ENCODE data around the gene REC114.
"Not testable (repeated sequence)": the region's sequence is repeated elsewhere in the genome, so short reads cannot be mapped to it uniquely, and the experiment has no call there.

REC114 gene

DNA sequence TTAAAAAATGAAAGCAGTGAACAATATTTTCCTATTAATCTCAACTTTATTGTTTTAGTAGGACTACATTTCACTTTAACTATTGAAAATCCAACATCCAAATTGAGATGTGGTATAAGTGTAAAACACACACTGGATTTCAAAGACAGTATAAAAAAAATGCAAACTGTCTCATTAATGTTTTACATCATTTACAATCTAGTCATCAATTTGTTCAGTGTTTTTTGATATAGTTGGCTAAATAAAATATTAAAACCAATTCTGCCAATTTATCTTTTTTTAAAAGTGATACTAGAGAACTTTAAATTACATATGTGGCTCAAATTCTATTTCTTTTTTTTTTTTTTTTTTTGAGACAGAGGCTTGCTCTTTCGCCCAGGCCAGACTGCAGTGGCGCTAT lies 95.2 kb downstream of the REC114 start:
- DNase-seq, result no peak

- no peak for DNase-seq
Observed at GRCh38 chr15:73538563-73539211, 95.7 kb downstream of the REC114 start.

DNA sequence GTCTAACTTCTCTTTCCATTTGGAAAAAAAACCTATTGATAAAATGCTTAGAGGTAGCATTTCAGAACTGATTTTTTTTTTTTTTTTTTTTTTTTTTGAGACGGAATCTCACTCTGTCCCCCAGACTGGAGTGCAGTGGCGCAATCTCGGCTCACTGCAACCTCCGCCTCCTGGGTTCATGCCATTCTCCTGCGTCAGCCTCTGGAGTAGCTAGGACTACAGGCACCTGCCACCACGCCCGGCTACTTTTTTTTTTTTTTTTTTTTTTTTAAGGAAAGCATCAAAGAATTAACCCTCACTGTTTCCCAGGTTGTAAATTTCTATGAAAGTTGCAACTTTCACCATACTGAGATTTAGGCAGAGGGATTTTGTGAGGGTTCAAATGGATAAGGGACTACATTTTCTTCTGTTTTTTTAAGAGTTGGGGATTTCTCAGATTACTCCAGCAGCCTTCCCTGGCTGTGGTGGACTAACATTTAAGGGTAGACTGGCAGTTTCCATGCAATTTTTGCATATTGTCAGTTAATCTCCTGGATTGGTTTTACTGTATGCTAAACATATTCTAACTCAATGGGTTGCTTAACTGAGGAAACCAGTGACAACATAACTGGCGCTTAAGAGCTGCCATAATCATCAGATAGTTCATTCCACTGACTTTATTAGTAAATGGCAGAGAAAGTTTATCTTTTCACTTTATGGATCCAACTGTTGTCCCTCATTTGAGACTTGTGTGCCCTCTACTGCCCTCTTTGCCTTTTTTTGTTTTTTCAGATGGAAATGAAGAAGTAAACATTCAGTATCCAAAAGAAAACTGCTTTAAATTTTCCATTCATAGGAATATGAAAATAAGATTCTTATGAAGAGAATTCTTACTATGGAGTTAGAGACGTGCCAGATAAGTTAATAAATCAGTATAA lies 96.5 kb downstream of the REC114 start:
- DNase-seq, result no peak

DNA sequence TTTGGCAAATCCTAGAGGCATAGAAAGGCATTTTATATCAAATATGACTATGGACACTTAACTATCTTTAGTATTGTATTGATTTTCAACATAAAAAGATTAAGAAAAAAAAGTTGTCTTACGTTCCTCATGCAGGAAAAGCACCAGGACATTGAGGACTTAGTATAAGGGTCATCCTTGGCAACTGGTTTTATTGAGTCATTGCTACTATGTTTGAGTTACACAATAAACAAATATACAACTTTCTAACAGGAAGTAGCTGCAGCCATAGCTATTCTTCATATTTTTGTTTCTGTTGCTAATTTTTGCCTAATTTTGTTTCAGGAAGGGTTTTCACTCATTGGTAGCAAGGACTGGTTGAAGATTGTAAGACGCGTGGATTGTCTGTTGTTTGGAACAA lies 97.2 kb downstream of the REC114 start:
- DNase-seq, result no peak

DNA sequence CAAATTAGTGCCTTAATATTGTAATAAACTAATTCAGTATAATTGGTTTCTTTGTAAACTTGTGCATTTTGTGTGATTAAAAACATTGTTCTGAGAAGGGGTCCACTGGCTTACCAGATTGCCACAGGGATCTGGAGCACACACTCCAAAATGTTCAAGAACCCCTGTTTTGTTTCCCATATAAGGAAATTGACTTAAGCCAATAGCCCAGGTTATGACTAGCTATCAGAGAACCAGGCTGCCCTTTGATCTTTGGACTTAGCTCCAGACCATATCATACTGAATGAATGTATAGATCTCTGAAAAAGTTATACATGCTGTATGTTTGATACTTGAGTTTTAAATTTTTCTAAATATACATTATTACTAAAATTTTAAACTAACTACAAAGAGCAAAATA lies 98.5 kb downstream of the REC114 start:
- no peak for DNase-seq

GRCh38 chr15:73548925-73549324 lies 106.0 kb downstream of the REC114 start:
- not testable (repeated sequence) for DNase-seq

GRCh38 chr15:73550190-73550589 lies 107.2 kb downstream of the REC114 start:
- no peak for DNase-seq

- no peak for DNase-seq
Observed at GRCh38 chr15:73555080-73555479, 112.1 kb downstream of the REC114 start.

- no peak for DNase-seq
Observed at GRCh38 chr15:73558529-73558928, 115.6 kb downstream of the REC114 start.

DNA sequence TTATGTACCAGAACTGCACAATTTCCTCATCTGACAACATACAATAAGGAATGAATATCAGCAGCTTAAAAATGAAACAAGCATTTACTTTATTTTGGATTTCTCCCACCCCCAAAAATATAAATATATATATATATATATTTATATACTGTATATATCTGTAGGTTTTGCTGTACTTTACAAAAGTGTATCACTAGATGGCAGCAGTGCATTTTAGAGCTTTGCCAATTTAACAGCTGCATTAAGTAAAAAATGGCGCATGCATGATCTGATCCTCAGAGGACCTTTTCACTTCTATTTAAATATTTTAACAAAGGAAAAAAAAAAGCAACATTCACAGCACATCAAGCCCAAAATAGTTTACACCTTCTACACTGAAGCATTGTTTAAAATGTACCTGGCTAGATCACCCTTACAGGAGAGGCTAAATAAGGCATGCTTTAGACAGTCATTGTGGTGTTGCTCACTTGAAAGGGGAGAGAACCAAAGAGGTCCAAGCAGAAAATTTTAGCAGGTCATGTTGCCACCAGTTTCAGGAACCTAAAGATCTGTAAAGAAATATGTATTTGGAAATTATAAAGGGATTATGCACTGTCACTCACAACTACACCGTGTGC lies 117.6 kb downstream of the REC114 start:
- DNase-seq, result no peak

- no peak for DNase-seq
Observed at GRCh38 chr15:73564255-73564654, 121.3 kb downstream of the REC114 start.

- DNase-seq, result no peak
Observed at GRCh38 chr15:73567020-73567419, 124.1 kb downstream of the REC114 start.

DNA sequence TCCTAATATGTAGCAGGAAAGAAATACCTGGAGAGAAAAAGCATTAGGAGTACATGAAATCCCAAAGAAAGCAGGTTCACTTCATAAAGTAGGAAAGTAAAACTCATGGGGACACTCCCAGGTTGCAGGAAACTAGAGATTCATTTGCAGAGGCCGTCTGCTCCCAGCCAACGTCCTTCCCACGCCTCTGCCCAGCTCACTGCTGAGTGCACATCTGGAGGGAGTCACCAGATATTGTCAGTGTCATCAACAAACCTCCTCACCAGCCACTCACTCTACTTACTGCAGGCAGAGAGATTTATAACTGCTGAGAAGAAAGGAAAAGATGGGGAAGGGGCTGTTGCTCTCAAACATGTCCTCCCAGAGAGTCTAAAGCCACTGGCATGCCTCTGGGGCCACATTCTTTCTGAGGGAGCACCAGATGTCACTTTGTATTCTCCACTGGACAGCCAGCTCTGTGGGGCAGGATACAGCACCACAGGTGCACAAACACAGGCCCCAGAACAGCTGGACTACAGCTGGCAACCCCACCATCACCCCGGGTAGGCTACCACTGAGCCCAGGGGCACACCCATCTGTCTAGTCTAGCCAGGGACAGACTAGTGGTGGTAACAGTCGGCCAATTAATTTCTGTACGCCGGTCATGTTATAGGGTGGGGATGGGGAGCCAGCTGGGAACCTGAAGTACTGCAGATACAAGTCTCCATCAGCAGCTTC lies 125.8 kb downstream of the REC114 start:
- DNase-seq, result no peak

DNA sequence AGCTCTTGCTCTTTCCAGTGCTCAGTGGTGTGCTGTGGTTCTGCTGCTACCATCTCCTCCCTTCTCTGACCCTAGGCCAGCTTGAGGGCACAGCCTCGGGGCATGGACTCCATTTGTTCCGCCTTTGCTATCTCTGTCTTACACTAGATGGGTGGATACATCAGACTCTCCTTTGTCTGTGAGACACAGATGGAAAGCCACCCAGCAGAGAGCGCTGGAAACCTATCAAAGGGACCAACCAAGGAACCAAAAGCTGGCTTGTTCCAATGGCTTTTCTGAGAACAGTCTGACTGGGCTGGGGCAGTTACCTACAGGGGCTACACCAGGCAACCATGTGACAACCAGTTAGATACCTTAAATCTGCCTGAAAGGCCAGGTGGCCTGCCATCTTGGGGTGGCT lies 126.4 kb downstream of the REC114 start:
- no peak for DNase-seq

DNA sequence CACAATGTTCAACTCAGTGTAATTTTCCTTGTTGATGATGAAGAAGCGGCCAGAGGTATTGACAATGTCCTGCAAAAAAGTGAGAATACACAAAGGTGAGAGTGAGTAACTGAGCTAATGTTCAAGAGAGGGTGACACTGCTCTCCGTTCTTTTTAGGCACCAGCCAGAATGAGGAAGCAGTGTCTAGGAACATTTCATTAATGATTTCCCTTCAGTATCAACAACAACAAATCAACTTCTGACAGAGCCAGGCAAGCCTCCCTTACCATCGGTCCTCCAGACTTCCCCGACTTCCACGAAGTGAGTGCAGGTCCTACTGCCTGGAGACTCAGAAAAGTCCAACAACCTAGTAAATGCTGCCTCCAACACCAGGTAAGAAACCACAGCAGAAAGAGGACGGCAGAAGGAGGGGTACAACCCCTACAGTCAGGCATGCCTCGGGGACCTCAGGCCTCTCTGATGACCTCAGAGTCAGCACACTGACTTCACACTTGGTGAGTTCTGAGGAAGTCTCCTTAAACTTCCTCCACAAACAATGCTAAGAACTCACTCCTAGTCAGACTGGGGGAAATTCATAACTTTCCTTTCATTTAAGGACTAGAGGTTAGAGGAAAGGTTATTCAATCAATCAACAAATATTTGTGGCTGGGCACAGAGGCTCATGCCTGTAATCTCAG lies 127.5 kb downstream of the REC114 start:
- DNase-seq, result no peak

- DNase-seq, result no peak
Observed at GRCh38 chr15:73571346-73571745, 128.4 kb downstream of the REC114 start.

GRCh38 chr15:73572296-73572695 lies 129.3 kb downstream of the REC114 start:
- no peak for DNase-seq

DNA sequence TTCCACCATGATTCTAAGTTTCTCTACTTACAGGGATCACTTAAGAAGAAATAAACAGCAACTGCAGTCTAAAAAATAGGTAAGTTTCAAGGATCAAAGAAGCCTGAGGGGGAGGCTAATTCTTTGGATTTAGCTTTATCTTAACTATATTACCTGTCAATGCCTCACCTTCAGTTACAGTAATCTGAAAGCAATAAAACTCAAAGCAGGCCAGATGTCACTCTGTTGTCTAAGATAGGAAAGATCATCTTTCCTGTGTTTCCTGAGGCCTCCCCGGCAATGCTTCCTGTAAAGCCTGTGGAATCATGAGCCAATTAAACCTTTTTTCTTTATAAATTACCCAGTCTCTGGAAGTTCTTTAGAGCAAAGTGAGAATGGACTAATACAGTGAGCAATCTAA lies 130.1 kb downstream of the REC114 start:
- no peak for DNase-seq

- DNase-seq, result no peak
Observed at GRCh38 chr15:73573572-73573971, 130.6 kb downstream of the REC114 start.

DNA sequence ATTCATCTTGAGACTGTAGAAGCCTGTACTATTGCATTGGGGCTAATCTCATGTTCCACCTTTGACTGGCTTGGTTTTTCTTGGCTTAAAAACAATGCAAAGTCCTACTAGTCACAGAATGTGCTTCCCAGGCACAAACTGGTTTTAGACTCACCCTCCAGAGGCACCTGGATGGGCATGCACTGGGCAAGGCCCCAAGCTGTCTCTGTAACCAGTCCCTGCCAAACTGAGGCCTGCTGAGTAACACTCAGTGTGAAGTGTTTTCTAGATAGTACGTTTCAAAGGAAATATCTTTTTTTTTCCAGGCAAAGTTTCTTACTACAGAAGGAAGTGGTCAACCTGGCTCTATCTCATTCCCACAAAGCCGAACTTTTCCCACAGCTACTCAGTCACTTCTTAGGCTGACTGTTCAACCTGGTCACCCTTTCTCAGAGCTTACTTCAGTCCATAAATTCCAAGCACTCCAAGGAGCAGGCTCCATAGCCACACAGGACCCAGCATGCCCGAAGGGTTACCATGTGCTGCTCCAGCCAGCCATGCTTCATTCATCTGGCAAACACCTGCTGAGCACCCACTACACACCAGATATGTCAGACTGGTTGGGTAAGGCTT lies 132.8 kb downstream of the REC114 start:
- DNase-seq, result no peak

DNA sequence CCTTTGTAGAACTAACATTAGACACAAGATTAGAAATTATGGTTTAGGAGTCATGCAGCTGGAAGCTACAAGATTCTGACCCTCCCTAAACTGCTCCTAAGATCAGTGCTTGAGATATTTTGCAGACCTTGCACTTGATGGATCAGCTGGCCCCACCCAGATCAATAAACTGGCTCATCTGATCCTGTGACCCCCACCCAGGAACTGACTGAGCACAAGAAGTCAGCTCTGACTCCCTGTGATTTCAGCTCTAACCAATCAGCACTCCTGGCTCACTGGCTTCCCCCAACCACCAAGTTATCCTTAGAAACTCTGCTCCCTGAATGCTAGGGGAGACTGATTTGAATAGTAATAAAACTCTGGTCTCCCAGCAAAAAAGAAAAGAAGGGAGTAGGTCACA lies 134.6 kb downstream of the REC114 start:
- not testable (repeated sequence) for DNase-seq

DNA sequence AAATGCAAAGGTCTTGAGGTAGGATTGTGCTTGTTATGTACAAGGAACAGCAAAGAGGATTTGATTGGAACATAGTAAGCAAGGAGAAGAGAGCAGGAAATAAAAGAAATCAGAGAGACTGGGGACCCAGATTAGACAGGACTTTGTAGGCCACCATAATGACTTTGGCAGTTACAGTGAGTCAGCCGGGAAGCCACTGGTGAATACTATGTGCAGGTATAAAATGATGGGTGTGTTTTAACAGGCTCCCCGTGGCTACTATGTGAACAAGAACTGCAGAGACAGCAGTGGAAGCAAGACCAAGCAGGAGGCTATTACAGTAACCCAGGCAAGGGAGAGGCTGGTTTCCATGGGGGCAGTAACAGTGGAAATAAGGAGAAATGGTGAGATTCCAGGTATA lies 135.1 kb downstream of the REC114 start:
- DNase-seq, result no peak

Data from activated CD8-positive, alpha-beta memory T cell treated with anti-CD3 and anti-CD28 coated beads for 24 hours (primary cell).